SK-N-SH (cell line): Measurements from ENCODE around the gene DDX31.

Source experiments
- CTCF ChIP-seq: fragments of 200-600 bp; sonication (generic); IDR thresholded peaks from 2 replicates; pipeline ENCODE4 v1.6.1; 2017; ENCODE audit warnings: antibody characterized with exemption, mild to moderate bottlenecking, moderate library complexity
- EP300 ChIP-seq, 2 experiments: IDR thresholded peaks; 2 replicates each; pipeline versions ENCODE4 v1.4.0 to v1.6.1; 2012; ENCODE audit warnings: borderline replicate concordance in 1 of 2, low read depth in 1 of 2, low read length in 1 of 2
- FOXM1 ChIP-seq: IDR thresholded peaks from 2 replicates; pipeline ENCODE4 v1.4.0; 2012; ENCODE audit warnings: low read depth, mild to moderate bottlenecking
- JUND ChIP-seq: IDR thresholded peaks from 2 replicates; pipeline ENCODE4 v1.4.0; 2012
- MXI1 ChIP-seq: IDR thresholded peaks from 2 replicates; pipeline ENCODE4 v1.6.1; 2012; ENCODE audit warnings: mild to moderate bottlenecking, low read depth, low read length, improper control_type of control experiment
- POLR2AphosphoS5 ChIP-seq: IDR thresholded peaks from 2 replicates; pipeline ENCODE4 v1.6.1; 2012; ENCODE audit warnings: low read depth, low read length
- RAD21 ChIP-seq: IDR thresholded peaks from 2 replicates; pipeline ENCODE4 v1.6.1; 2012; ENCODE audit warnings: mild to moderate bottlenecking, low read length
- REST ChIP-seq: IDR thresholded peaks from 2 replicates; pipeline ENCODE4 v1.6.1; 2012; ENCODE audit warnings: mild to moderate bottlenecking, low read depth, low read length, moderate library complexity
- TAF1 ChIP-seq: IDR thresholded peaks from 2 replicates; pipeline ENCODE4 v1.6.1; 2012; ENCODE audit warnings: low read depth, mild to moderate bottlenecking, low read length, moderate library complexity, borderline replicate concordance
- TCF12 ChIP-seq: IDR thresholded peaks from 2 replicates; pipeline ENCODE4 v1.4.0; 2012

DNA sequence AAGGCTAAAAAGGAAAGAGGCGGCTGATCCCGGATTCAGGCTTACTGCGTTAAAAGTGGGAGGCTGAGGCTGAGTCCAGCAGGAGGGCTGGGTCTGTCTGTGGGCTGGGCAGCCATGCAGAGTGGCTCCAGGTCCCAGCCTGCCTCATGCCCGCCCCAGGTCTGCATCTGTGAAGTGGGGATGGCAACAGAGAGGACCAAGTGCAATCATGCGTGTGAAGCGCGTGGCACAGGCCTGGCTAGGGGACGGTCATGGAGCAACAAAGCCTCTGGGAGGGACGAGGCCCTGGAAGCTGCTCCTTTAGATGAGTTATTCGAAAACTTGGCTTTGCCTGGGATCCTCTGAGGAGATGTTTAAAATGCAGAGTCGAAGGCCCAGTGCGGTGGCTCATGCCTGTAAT, 117.7 kb downstream of the DDX31 start:
- TF ChIP-seq EP300 (IDR thresholded peaks at IDR 0.05; ENCODE audit: borderline replicate concordance in 1 of 2, low read depth in 1 of 2, low read length in 1 of 2) (no peak), CTCF (no peak), FOXM1 (no peak), TAF1 (no peak), POLR2AphosphoS5 (no peak), MXI1 (no peak), JUND (no peak), RAD21 (no peak), TCF12 (no peak), REST (no peak)
